ENCODE results near the gene TOPBP1. TPM values are rescaled to one million over a fixed set of nuclear protein-coding genes. Genes with fewer than 3 reads are reported as not detected.

TOPBP1 gene
- total RNA-seq, 2 experiments from 2014 or later = 29.1 to 32.4 TPM

DNA sequence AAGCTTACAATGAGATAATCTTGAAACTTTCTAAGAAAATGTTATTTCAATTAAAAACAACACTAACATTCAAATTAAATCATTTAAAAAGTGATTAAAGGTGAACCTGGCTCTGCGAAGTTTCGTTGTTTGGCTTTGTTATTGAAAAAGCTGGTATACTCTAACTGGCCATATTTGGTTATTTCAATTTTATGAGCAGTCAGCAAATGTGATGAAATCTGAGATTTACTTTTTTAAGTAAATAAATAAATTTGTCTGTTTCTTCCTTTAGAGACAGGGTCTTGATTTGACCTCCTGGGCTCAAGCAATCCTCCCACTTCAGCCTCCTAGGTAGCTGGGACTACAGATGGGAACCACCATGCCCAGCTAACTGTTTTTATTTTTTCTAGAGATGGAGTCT, 50.2 kb downstream of the TOPBP1 start:
- TF ChIP-seq, protein P1, sequence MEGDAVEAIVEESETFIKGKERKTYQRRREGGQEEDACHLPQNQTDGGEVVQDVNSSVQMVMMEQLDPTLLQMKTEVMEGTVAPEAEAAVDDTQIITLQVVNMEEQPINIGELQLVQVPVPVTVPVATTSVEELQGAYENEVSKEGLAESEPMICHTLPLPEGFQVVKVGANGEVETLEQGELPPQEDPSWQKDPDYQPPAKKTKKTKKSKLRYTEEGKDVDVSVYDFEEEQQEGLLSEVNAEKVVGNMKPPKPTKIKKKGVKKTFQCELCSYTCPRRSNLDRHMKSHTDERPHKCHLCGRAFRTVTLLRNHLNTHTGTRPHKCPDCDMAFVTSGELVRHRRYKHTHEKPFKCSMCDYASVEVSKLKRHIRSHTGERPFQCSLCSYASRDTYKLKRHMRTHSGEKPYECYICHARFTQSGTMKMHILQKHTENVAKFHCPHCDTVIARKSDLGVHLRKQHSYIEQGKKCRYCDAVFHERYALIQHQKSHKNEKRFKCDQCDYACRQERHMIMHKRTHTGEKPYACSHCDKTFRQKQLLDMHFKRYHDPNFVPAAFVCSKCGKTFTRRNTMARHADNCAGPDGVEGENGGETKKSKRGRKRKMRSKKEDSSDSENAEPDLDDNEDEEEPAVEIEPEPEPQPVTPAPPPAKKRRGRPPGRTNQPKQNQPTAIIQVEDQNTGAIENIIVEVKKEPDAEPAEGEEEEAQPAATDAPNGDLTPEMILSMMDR (IDR thresholded peaks at IDR 0.05) = no peak
- Mint-ChIP-seq H3K36me3 (ENCODE audit: low read depth) (peaks cover 85% of the 10 kb centered on the region), H3K4me1 (ENCODE audit: low read depth) (no peaks in the 10 kb centered on the region), H3K27me3 (no peaks in the 10 kb centered on the region), H3K9me3 (no peaks in the 10 kb centered on the region), H3K4me3 (no peak overlapping the region), H3K27ac (no peak overlapping the region)
- ChIA-PET CTCF (no interaction called here), POLR2A (no interaction called here)
- H3K4me1 ChIP-seq (ENCODE audit: insufficient read depth, low read length) = no peaks in the 10 kb centered on the region
- DNase-seq (no peak), ATAC-seq (ENCODE audit: poor library complexity) (no peak)
- peaks cover 67% of the 10 kb centered on the region for H3K36me3 ChIP-seq (ENCODE audit: insufficient read depth, low read length)
- H3K4me3 ChIP-seq (ENCODE audit: low read length) = no peak overlapping the region
- no peak overlapping the region for H3K27ac ChIP-seq (ENCODE audit: low read depth in 1 of 2, low read length in 2 of 2)
- intact Hi-C loops (cut with DNase I, micrococcal nuclease) = no loop called here
- H3K9me3 ChIP-seq (ENCODE audit: control insufficient read depth in 1 of 2, insufficient read depth in 1 of 2, low read length in 2 of 2) = no peaks in the 10 kb centered on the region
- H3K27me3 ChIP-seq (ENCODE audit: control insufficient read depth in 1 of 2, insufficient read depth in 2 of 2, low read length in 2 of 2) = no peaks in the 10 kb centered on the region

DNA sequence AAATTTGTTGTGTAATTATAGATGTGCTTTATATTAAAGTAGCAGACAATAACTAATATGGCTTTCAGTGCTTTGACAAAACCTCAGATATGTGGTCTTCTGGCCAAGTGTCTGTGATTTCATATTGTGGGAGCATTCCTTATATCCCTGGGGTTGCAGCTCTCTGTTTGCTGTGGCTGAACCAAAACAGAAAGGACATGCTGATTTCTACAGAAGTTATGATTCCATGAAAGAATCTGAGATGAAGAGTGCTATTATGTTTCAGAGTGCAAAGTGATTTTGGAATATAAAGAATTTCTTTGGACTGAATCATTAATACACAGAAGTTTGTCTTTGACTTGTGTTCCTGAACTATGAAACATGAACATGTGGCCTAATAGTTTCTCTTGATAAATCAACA, 51.7 kb downstream of the TOPBP1 start:
- no peak for DNase-seq
- peaks cover 62% of the 10 kb centered on the region for H3K36me3 ChIP-seq (ENCODE audit: insufficient read depth, low read length)
- CTCF ChIA-PET = no interaction called here
- Mint-ChIP-seq H3K9me3 (no peaks in the 10 kb centered on the region), H3K27ac (no peak overlapping the region), H3K36me3 (ENCODE audit: low read depth) (peaks cover 84% of the 10 kb centered on the region), H3K4me3 (no peak overlapping the region), H3K27me3 (no peaks in the 10 kb centered on the region), H3K4me1 (ENCODE audit: low read depth) (no peaks in the 10 kb centered on the region)
- POLR2A ChIA-PET = interaction anchor here (1.0 kb wide), 1 partner anchor 13 kb away, joined by 4 read pairs; no protein-coding TSS in a partner anchor
- H3K27ac ChIP-seq (ENCODE audit: low read depth in 1 of 2, low read length in 2 of 2) = no peak overlapping the region
- no peaks in the 10 kb centered on the region for H3K27me3 ChIP-seq (ENCODE audit: control insufficient read depth in 1 of 2, insufficient read depth in 2 of 2, low read length in 2 of 2)
- H3K4me1 ChIP-seq (ENCODE audit: insufficient read depth, low read length) = no peaks in the 10 kb centered on the region
- intact Hi-C loops (cut with DNase I, micrococcal nuclease) = no loop called here
- TF ChIP-seq, protein P1 (IDR thresholded peaks at IDR 0.05) = no peak
- ATAC-seq (ENCODE audit: poor library complexity) = no peak
- no peak overlapping the region for H3K4me3 ChIP-seq (ENCODE audit: low read length)
- no peaks in the 10 kb centered on the region for H3K9me3 ChIP-seq (ENCODE audit: control insufficient read depth in 1 of 2, insufficient read depth in 1 of 2, low read length in 2 of 2)

DNA sequence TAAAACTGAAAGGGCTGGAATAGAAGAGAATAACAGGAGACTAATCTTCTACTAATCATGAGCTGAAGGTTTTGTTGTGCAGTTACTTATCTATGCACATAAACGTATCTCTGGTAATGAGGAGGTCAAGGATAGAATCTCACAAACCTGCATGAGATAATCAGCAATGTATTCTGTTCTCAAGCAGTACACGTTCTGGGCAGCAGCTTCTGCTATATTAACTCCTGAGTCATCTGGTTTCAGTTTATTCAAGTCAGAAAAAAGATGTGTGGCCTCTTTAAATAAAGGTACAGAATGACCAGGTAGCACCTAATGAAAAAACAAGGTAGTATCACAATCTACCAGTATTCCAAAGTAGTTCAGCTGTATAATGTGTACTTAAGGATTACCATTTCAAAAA, 53.4 kb downstream of the TOPBP1 start:
- no peak overlapping the region for H3K4me3 Mint-ChIP-seq
- CTCF ChIA-PET = no interaction called here
- POLR2A ChIA-PET = interaction anchor here (1.4 kb wide), 1 partner anchor 34 kb away, joined by 4 read pairs; no protein-coding TSS in a partner anchor
- no peak overlapping the region for H3K27ac Mint-ChIP-seq
- no peaks in the 10 kb centered on the region for H3K27me3 Mint-ChIP-seq
- intact Hi-C loops (cut with DNase I, micrococcal nuclease) = no loop called here
- no peaks in the 10 kb centered on the region for H3K27me3 ChIP-seq (ENCODE audit: control insufficient read depth in 1 of 2, insufficient read depth in 2 of 2, low read length in 2 of 2)
- peaks cover 56% of the 10 kb centered on the region for H3K36me3 ChIP-seq (ENCODE audit: insufficient read depth, low read length)
- no peaks in the 10 kb centered on the region for H3K4me1 ChIP-seq (ENCODE audit: insufficient read depth, low read length)
- no peaks in the 10 kb centered on the region for H3K9me3 Mint-ChIP-seq
- no peak overlapping the region for H3K4me3 ChIP-seq (ENCODE audit: low read length)
- TF ChIP-seq, protein P1 (IDR thresholded peaks at IDR 0.05) = no peak
- peaks cover 78% of the 10 kb centered on the region for H3K36me3 Mint-ChIP-seq (ENCODE audit: low read depth)
- no peaks in the 10 kb centered on the region for H3K9me3 ChIP-seq (ENCODE audit: control insufficient read depth in 1 of 2, insufficient read depth in 1 of 2, low read length in 2 of 2)
- no peak overlapping the region for H3K27ac ChIP-seq (ENCODE audit: low read depth in 1 of 2, low read length in 2 of 2)
- ATAC-seq (ENCODE audit: poor library complexity) (no peak), DNase-seq (no peak)
- no peaks in the 10 kb centered on the region for H3K4me1 Mint-ChIP-seq (ENCODE audit: low read depth)

All from CD4-positive, alpha-beta T cell (primary cell).